GM12878 (cell line): ENCODE measurements around the gene SLC38A8. TPM values are rescaled to one million over a fixed set of nuclear protein-coding genes. Genes with fewer than 3 reads are reported as not detected.

Experiments
- ATAC-seq: fragments of 200-7000 bp; cut with Tn5 transposase; 3 replicates; pipeline ENCODE4 v1.9.1; 2020; ENCODE audit warnings: mild to moderate bottlenecking, moderate library complexity
- BruUV-seq: library from RNA; stranded (reverse); fragments of 400-500 nt; replicated peaks from 2 replicates; lab custom pipeline; 2021; lab: Mats Ljungman, UMichigan
- CTCF ChIA-PET: fragments of 300-600 bp; sonication (Branson Sonifier 250); formaldehyde crosslinking; extraction: SDS; loops from one replicate; lab custom pipeline; 2021; ENCODE audit warnings: inconsistent platforms; lab: Yijun Ruan, JAX
- POLR2A ChIA-PET: fragments of 350-600 bp; formaldehyde crosslinking; extraction: SDS; loops from one replicate; lab custom pipeline; 2021; ENCODE audit warnings: inconsistent platforms; lab: Charles Lee
- RAD21 ChIA-PET: fragments of 300-600 bp; sonication (Branson Sonifier 250); formaldehyde crosslinking; loops from one replicate; lab custom pipeline; 2023; ENCODE audit warnings: antibody characterized with exemption; ENCODE audit not compliant: unreplicated experiment; lab: Charles Lee
- SMC1A ChIA-PET: fragments of 300-600 bp; sonication (Branson Sonifier 250); formaldehyde crosslinking; loops from one replicate; lab custom pipeline; 2023; ENCODE audit not compliant: unreplicated experiment, uncharacterized antibody; lab: Charles Lee
- DNase-seq: peaks from one replicate; pipeline ENCODE4 v3.0.0-alpha.2; 2011; ENCODE audit warnings: low read depth, low spot score
- FAIRE-seq: peaks from 3 replicates; lab custom pipeline; 2011; peaks lifted over from hg19 to GRCh38; lab: Jason Lieb, UNC
- H2AFZ ChIP-seq: 2 replicates; pipeline ENCODE4 v1.6.0; 2011; ENCODE audit warnings: low read depth, low read length, control low read depth; ENCODE audit not compliant: control insufficient read depth
- H3K27ac ChIP-seq: 2 replicates; pipeline ENCODE4 v1.5.1; 2011; ENCODE audit warnings: control low read depth; ENCODE audit not compliant: control insufficient read depth, insufficient read depth
- H3K27me3 ChIP-seq, 2 experiments: replicated peaks in 1 of 2; 2 replicates each; pipeline versions ENCODE4 v1.6.0 to v1.6.1; 2011; ENCODE audit warnings: low read length in 1 of 2; ENCODE audit not compliant: control insufficient read depth in 2 of 2, insufficient read depth in 2 of 2
- H3K36me3 ChIP-seq, 2 experiments: 2 replicates each; pipeline ENCODE4 v1.5.1; 2011; ENCODE audit warnings: low read length in 1 of 2; ENCODE audit not compliant: control insufficient read depth in 2 of 2, insufficient read depth in 2 of 2
- H3K4me1 ChIP-seq: 2 replicates; pipeline ENCODE4 v1.6.1; 2011; ENCODE audit warnings: mild to moderate bottlenecking, low read length, moderate library complexity, mixed read lengths; ENCODE audit not compliant: control insufficient read depth, insufficient read depth
- H3K4me2 ChIP-seq: 2 replicates; pipeline ENCODE4 v1.6.0; 2011; ENCODE audit warnings: control low read depth; ENCODE audit not compliant: control insufficient read depth, insufficient read depth
- H3K4me3 ChIP-seq: fragments of 200-600 bp; sonication (generic); 2 replicates; pipeline ENCODE4 v1.5.1; 2016
- H3K79me2 ChIP-seq: 2 replicates; pipeline ENCODE4 v1.6.0; 2011; ENCODE audit warnings: low read length; ENCODE audit not compliant: control insufficient read depth, insufficient read depth
- H3K9ac ChIP-seq: 2 replicates; pipeline ENCODE4 v1.8.0; 2011; ENCODE audit warnings: low read length, control low read depth, mixed read lengths; ENCODE audit not compliant: control insufficient read depth, insufficient read depth
- H3K9me3 ChIP-seq: replicated peaks from 3 replicates; pipeline ENCODE4 v1.5.1; 2011; ENCODE audit warnings: mild to moderate bottlenecking, low read length; ENCODE audit not compliant: control insufficient read depth, insufficient read depth
- H4K20me1 ChIP-seq: 2 replicates; pipeline ENCODE4 v1.6.0; 2011; ENCODE audit not compliant: control insufficient read depth, insufficient read depth
- BMI1 ChIP-seq: fragments of 450-650 bp; IDR thresholded peaks from 2 replicates; pipeline ENCODE4 v1.6.1; 2016; ENCODE audit warnings: mild to moderate bottlenecking, moderate library complexity, borderline replicate concordance
- NR2C1 ChIP-seq: fragments of 450-650 bp; IDR thresholded peaks from 2 replicates; pipeline ENCODE4 v1.6.1; 2017; ENCODE audit warnings: antibody characterized with exemption, mild to moderate bottlenecking, moderate library complexity
- RUNX3 ChIP-seq: IDR thresholded peaks from 2 replicates; pipeline ENCODE4 v1.6.1; 2012; ENCODE audit warnings: low read length, inconsistent platforms
- SREBF1 ChIP-seq: IDR thresholded peaks from 2 replicates; pipeline ENCODE4 v1.6.1; 2012; ENCODE audit warnings: mild to moderate bottlenecking, low read length
- SUPT20H ChIP-seq: IDR thresholded peaks from 2 replicates; pipeline ENCODE4 v1.6.1; 2011; ENCODE audit warnings: low read depth, mild to moderate bottlenecking, low read length, moderate library complexity, borderline replicate concordance; ENCODE audit not compliant: control insufficient read depth
- TARDBP ChIP-seq: IDR thresholded peaks from 2 replicates; pipeline ENCODE4 v1.6.1; 2016; ENCODE audit warnings: borderline replicate concordance
- ZNF274 ChIP-seq: IDR thresholded peaks from one replicate; pipeline ENCODE4 v1.8.0; 2011; ENCODE audit not compliant: insufficient read length, insufficient read depth
- WGBS: methylation state at CpG from one replicate; pipeline ENCODE4 v1.1.6; 2016; ENCODE audit warnings: low lambda C conversion rate; ENCODE audit not compliant: insufficient replicate concordance, insufficient coverage; ENCODE audit errors: missing lambda C conversion rate; 5-methylcytosine and 5-hydroxymethylcytosine counted together
- in situ Hi-C: fragments of 300-500 bp; cut with MboI; formaldehyde crosslinking; loops from 9 replicates; pipeline ENCODE4 v1.14.3; 2018; ENCODE audit warnings: mixed read lengths
- intact Hi-C: fragments of 100-400 bp; cut with micrococcal nuclease; formaldehyde crosslinking; loops from one replicate; pipeline ENCODE4 v1.14.2; 2022; ENCODE audit not compliant: unreplicated experiment
- polyA plus RNA-seq, 11 experiments: library from polyadenylated mRNA; depleted of rRNA in 4 of 11; unstranded in 6 of 11; stranded (reverse) in 5 of 11; fragments of >200 nt; fragmentation: Nextera tagmentation in 4 of 11; fragmentation: Illumina TruSeq in 1 of 11; extraction: Ambion mirVana in 4 of 11; extraction: Trizol in 1 of 11; gene quantifications; 1 replicate in 1 of 11; 2 replicates in 10 of 11; pipeline versions ENCODE4 v1.2.1 to v1.2.3, GENCODE V29; 2011 to 2016; ENCODE audit warnings: inconsistent platforms in 2 of 11, missing spikeins in 2 of 11, low read depth in 1 of 11
- total RNA-seq, 4 experiments: library from RNA; depleted of rRNA in 3 of 4; stranded (reverse); fragments of >200 nt in 3 of 4; fragmentation: Illumina TruSeq in 1 of 4; extraction: Trizol in 1 of 4; gene quantifications; 2 replicates each; pipeline versions ENCODE4 v1.2.1 to v1.2.3, GENCODE V29; 2013 to 2021
- TF ChIP-seq, protein P1 (sequence below): fragments of 450-650 bp; IDR thresholded peaks from 2 replicates; pipeline ENCODE4 v1.6.1; 2017; ENCODE audit warnings: mild to moderate bottlenecking

SLC38A8 gene
- total and polyA plus RNA-seq, 10 of the 15 experiments (the other 5 are each of a cell fraction or from before 2014, with no cell fraction given), result not detected

DNA sequence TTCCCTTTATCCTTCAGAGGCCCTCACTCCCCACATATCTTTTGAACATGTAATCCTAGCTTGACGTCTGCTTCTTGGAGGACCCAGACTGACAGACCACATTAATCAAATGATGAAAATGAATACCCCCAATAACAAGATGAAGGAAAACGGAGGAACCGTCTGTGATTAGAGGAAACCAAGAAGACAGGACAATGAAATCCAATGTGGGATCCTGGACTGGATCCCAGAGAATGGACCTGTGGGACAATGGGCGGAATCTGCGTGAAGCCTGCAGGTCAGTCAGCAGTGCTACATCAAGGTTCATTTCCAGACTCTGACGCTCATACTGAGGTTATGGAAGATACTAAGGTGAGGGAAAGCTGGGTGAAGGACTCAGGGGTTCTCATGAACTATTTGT lies 38.2 kb upstream of the SLC38A8 start:
- Histone ChIP-seq H3K9me3 (no peaks in the 10 kb centered on the region), H3K9ac (no peak overlapping the region), H3K4me2 (no peak overlapping the region), H3K27me3 (no peaks in the 10 kb centered on the region), H3K27ac (no peak overlapping the region), H3K4me1 (peaks cover 9% of the 10 kb centered on the region), H3K36me3 (peaks cover 8 to 29% of the 10 kb centered on the region in 2 experiments), H4K20me1 (no peaks in the 10 kb centered on the region), H2AFZ (no peak overlapping the region), H3K4me3 (no peak overlapping the region), H3K79me2 (no peaks in the 10 kb centered on the region)
- ChIA-PET RAD21 (interaction anchor here (1.5 kb wide), 1 partner anchor 106 kb away, joined by 6 read pairs; the partner anchor contains the start of gene TAF1C), POLR2A (interaction anchor here (1.1 kb wide), 1 partner anchor 27 kb away, joined by 3 read pairs; no protein-coding TSS in a partner anchor), SMC1A (interaction anchor here (1.3 kb wide), 1 partner anchor 57 kb away, joined by 3 read pairs; no protein-coding TSS in a partner anchor), CTCF (interaction anchor here (0.9 to 1.0 kb wide), 2 partner anchors 106 to 107 kb away, joined by 3 to 4 read pairs; partner anchors contain the start of gene TAF1C)
- BruUV-seq, result no TSS peak
- DNase-seq, result no peak
- no peak for FAIRE-seq
- in situ Hi-C loops (no loop called here), intact Hi-C loops (loop anchor here (5.0 kb wide), 1 partner anchor 406 kb away; no protein-coding TSS in a partner anchor)
- TF ChIP-seq NR2C1 (no peak), SUPT20H (no peak)
- no peak for ATAC-seq
- 97% methylated on average over 6 of the region's 6 CpGs for whole genome bisulfite sequencing

DNA sequence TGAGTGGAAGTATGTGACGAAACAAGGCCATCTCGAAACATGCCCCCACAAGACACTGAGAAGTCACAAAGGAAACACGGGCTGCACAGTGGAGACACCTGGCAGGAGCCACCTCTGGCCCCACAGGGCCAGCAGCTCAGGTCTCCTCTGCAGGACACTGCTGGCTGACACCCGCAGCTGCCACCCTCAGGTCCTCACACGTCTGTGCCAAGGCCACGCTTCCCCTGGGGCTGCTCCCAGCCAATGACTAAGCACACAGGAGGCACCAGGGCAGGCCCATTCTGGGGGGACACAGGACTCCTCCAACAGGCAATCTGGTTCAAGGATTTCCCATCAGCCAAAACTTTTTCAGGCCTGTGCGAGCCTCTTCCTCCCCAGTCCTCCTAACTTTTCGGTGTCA lies 37.8 kb upstream of the SLC38A8 start:
- TF ChIP-seq ZNF274, result no peak
- TF ChIP-seq, protein P1, sequence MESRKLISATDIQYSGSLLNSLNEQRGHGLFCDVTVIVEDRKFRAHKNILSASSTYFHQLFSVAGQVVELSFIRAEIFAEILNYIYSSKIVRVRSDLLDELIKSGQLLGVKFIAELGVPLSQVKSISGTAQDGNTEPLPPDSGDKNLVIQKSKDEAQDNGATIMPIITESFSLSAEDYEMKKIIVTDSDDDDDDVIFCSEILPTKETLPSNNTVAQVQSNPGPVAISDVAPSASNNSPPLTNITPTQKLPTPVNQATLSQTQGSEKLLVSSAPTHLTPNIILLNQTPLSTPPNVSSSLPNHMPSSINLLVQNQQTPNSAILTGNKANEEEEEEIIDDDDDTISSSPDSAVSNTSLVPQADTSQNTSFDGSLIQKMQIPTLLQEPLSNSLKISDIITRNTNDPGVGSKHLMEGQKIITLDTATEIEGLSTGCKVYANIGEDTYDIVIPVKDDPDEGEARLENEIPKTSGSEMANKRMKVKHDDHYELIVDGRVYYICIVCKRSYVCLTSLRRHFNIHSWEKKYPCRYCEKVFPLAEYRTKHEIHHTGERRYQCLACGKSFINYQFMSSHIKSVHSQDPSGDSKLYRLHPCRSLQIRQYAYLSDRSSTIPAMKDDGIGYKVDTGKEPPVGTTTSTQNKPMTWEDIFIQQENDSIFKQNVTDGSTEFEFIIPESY, result no peak
- TF ChIP-seq TARDBP, result no peak
- TF ChIP-seq SREBF1, result no peak
- no peak for TF ChIP-seq BMI1
- no peak for TF ChIP-seq RUNX3
- Histone ChIP-seq H3K36me3 (peaks cover 8 to 29% of the 10 kb centered on the region in 2 experiments), H3K27me3 (no peaks in the 10 kb centered on the region), H3K9ac (no peak overlapping the region), H3K79me2 (no peaks in the 10 kb centered on the region), H3K27ac (no peak overlapping the region), H3K4me2 (no peak overlapping the region), H3K4me3 (no peak overlapping the region), H3K4me1 (peaks cover 6% of the 10 kb centered on the region), H2AFZ (no peak overlapping the region), H4K20me1 (no peaks in the 10 kb centered on the region), H3K9me3 (no peaks in the 10 kb centered on the region)
- POLR2A ChIA-PET, result interaction anchor here (0.5 to 1.1 kb wide), 2 partner anchors 11 to 26 kb away, joined by 3 to 5 read pairs; no protein-coding TSS in a partner anchor
- DNase-seq, result no peak
- CTCF ChIA-PET, result interaction anchor here (0.8 to 0.9 kb wide), 3 partner anchors 7 to 107 kb away, joined by 3 to 6 read pairs (median 3); no protein-coding TSS in a partner anchor
- SMC1A ChIA-PET, result interaction anchor here (1.0 to 1.3 kb wide), 2 partner anchors 9 to 57 kb away, joined by 3 read pairs; no protein-coding TSS in a partner anchor
- no peak for ATAC-seq
- in situ Hi-C loops (no loop called here), intact Hi-C loops (loop anchor here (5.0 kb wide), 1 partner anchor 407 kb away; no protein-coding TSS in a partner anchor)
- WGBS, result 98% methylated on average over 8 of the region's 8 CpGs
- FAIRE-seq, result no peak
- RAD21 ChIA-PET, result interaction anchor here (1.5 kb wide), 1 partner anchor 107 kb away, joined by 6 read pairs; the partner anchor contains the start of gene TAF1C
- BruUV-seq, result no TSS peak
